ENCODE results near the gene KDM2A. TPM values are rescaled to one million over a fixed set of nuclear protein-coding genes. Genes with fewer than 3 reads are reported as not detected.
A peak's percentile ranks its signal among the peaks of the same experiment; 100 is the strongest.

KDM2A gene
- total and polyA plus RNA-seq, 2 of the 13 experiments (the other 11 are each of a cell fraction or from before 2014, with no cell fraction given): 31.3 to 31.4 TPM

GRCh38 chr11:67261946-67262681 lies 143.1 kb downstream of the KDM2A start (continued):
- TF ChIP-seq, protein P1, sequence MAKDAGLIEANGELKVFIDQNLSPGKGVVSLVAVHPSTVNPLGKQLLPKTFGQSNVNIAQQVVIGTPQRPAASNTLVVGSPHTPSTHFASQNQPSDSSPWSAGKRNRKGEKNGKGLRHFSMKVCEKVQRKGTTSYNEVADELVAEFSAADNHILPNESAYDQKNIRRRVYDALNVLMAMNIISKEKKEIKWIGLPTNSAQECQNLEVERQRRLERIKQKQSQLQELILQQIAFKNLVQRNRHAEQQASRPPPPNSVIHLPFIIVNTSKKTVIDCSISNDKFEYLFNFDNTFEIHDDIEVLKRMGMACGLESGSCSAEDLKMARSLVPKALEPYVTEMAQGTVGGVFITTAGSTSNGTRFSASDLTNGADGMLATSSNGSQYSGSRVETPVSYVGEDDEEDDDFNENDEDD (CRISPR knock-in tag; IDR thresholded peaks at IDR 0.05; ENCODE audit: borderline replicate concordance): peak; percentile 38; the same call in 1 of the 2 replicates
- TF ChIP-seq SCMH1 (CRISPR knock-in tag; IDR thresholded peaks at IDR 0.05; ENCODE audit: borderline replicate concordance): no peak

DNA sequence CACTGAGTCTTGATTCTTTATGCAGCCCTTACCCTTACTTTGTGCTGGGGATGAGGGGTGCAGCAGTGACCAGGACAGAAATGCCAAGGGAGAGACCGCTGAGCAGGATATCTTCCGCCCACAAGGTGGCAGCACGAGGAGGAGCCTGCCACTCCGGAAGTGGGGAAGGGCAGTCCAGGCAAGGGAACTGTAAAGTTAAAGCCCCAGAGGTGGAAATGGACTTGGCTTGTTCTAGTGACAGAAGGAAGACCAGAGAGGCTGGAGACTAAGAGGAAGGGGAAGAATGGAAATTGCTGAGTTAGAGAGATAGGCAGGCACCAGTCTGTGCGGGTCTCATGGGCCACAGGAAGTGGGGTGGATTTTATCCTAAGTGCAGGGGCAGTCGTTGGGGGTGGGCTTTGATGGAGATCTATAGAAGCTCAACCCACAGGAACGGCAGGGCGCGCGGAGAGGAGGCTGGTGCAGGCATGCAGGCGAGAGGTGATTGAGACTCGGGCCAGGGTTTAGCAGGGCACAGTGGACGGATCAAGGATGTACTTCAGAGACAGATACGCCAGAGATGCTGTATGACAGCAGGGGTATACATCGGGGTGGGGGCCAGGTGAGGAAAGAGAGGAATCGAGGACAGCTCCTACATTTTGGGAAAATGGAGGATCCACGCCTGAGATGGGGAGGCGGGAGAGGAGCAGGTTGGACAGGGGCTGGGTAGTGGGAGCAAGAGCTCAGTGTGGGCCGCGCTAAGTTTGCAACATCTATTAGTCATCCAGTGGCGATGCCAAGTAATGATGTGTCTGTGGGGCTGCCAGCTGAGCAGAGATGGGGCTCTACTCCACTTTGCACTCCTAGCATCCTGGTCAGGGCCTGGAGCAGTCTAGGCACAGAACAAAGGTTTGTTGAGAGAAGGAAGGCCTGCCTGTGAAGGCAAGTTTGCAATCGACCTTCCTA lies 143.9 kb downstream of the KDM2A start:
- Histone ChIP-seq H3K27ac (ENCODE audit: extremely low read length, insufficient read depth, low read length) (no peak overlapping the region), H3K4me1 (ENCODE audit: insufficient read depth, low read length) (peaks cover 73% of the 10 kb centered on the region), H3K79me2 (ENCODE audit: insufficient read depth, low read length) (peaks cover 11% of the 10 kb centered on the region), H3K4me3 (replicated peaks in 1 of 3; ENCODE audit: insufficient read depth in 1 of 3, low read depth in 2 of 3, low read length in 3 of 3) (peak overlapping the region in 1 of 3 experiments; percentile 49; a peak in 2 of 6 replicates), H2AFZ (ENCODE audit: low read length) (no peak overlapping the region), H3K9me3 (ENCODE audit: low read length) (no peaks in the 10 kb centered on the region), H4K20me1 (ENCODE audit: insufficient read depth, low read length) (no peaks in the 10 kb centered on the region; the same call in none of the 2 replicates), H3K9ac (ENCODE audit: insufficient read depth, low read depth, low read length) (no peak overlapping the region), H3K4me2 (ENCODE audit: low read depth, low read length) (peak overlapping the region; percentile 97), H3K27me3 (ENCODE audit: control insufficient read depth in 1 of 2, insufficient read depth in 2 of 2, low read length in 2 of 2) (no peaks in the 10 kb centered on the region), H3K36me3 (replicated peaks in 1 of 2; ENCODE audit: control insufficient read depth in 1 of 2, insufficient read depth in 2 of 2, low read length in 2 of 2) (peaks cover 0 to 5% of the 10 kb centered on the region in 2 experiments; a peak in 2 of 5 replicates)
- in situ Hi-C loops (cut with HindIII; ENCODE audit: extremely low pct_ligation_motif_present, low pct_unique_long_range_greater_than_20kb) (loop anchor here (5.0 kb wide), 2 partner anchors 54 to 119 kb away; no protein-coding TSS in a partner anchor), intact Hi-C loops (cut with micrococcal nuclease; ENCODE audit: unreplicated experiment) (loop anchor here (1.0 to 5.0 kb wide), 2 partner anchors 39 to 54 kb away; partner anchors contain the start of gene SSH3)
- 59% methylated on average over 19 of the region's 22 CpGs for WGBS (ENCODE audit: low lambda C conversion rate)
- DNase-seq (ENCODE audit: low spot score) (peak; percentile 68), FAIRE-seq (peak; percentile 90), ATAC-seq (peak; percentile 68)
- POLR2A ChIA-PET: interaction anchor here (0.7 to 3.0 kb wide), 5 partner anchors 23 to 92 kb away, joined by 3 to 24 read pairs (median 11); partner anchors contain the start of genes ANKRD13D and SSH3
- no TSS peak for BruUV-seq (replicated peaks)
- CTCF ChIA-PET (ENCODE audit: low intra/inter-chr PET ratio, low total read pairs): interaction anchor here (3.1 kb wide), 1 partner anchor 54 kb away, joined by 31 read pairs; no protein-coding TSS in a partner anchor
- TF ChIP-seq KAT8 (CRISPR knock-in tag; IDR thresholded peaks at IDR 0.05): peak; percentile 87
- TF ChIP-seq ZNF614 (CRISPR knock-in tag; IDR thresholded peaks at IDR 0.05; ENCODE audit: borderline replicate concordance): peak; percentile 45; the same call in 1 of the 2 replicates
- peak; percentile 54; the same call in 1 of the 2 replicates for TF ChIP-seq ZNF331 (CRISPR knock-in tag; IDR thresholded peaks at IDR 0.05)
- 0 out of 2 replicates have a peak, but pooled peaks have one; percentile 41 for TF ChIP-seq ZNF740 (CRISPR knock-in tag; IDR thresholded peaks at IDR 0.05)
- peak; percentile 60 for TF ChIP-seq STAG1 (CRISPR knock-in tag; IDR thresholded peaks at IDR 0.05)
- TF ChIP-seq, protein P2, sequence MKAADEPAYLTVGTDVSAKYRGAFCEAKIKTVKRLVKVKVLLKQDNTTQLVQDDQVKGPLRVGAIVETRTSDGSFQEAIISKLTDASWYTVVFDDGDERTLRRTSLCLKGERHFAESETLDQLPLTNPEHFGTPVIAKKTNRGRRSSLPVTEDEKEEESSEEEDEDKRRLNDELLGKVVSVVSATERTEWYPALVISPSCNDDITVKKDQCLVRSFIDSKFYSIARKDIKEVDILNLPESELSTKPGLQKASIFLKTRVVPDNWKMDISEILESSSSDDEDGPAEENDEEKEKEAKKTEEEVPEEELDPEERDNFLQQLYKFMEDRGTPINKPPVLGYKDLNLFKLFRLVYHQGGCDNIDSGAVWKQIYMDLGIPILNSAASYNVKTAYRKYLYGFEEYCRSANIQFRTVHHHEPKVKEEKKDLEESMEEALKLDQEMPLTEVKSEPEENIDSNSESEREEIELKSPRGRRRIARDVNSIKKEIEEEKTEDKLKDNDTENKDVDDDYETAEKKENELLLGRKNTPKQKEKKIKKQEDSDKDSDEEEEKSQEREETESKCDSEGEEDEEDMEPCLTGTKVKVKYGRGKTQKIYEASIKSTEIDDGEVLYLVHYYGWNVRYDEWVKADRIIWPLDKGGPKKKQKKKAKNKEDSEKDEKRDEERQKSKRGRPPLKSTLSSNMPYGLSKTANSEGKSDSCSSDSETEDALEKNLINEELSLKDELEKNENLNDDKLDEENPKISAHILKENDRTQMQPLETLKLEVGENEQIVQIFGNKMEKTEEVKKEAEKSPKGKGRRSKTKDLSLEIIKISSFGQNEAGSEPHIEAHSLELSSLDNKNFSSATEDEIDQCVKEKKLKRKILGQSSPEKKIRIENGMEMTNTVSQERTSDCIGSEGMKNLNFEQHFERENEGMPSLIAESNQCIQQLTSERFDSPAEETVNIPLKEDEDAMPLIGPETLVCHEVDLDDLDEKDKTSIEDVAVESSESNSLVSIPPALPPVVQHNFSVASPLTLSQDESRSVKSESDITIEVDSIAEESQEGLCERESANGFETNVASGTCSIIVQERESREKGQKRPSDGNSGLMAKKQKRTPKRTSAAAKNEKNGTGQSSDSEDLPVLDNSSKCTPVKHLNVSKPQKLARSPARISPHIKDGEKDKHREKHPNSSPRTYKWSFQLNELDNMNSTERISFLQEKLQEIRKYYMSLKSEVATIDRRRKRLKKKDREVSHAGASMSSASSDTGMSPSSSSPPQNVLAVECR (CRISPR knock-in tag; IDR thresholded peaks at IDR 0.05; ENCODE audit: borderline replicate concordance): peak; percentile 38; the same call in 1 of the 2 replicates
- no peak for TF ChIP-seq EED (CRISPR knock-in tag; IDR thresholded peaks at IDR 0.05)
- TF ChIP-seq, protein P3, sequence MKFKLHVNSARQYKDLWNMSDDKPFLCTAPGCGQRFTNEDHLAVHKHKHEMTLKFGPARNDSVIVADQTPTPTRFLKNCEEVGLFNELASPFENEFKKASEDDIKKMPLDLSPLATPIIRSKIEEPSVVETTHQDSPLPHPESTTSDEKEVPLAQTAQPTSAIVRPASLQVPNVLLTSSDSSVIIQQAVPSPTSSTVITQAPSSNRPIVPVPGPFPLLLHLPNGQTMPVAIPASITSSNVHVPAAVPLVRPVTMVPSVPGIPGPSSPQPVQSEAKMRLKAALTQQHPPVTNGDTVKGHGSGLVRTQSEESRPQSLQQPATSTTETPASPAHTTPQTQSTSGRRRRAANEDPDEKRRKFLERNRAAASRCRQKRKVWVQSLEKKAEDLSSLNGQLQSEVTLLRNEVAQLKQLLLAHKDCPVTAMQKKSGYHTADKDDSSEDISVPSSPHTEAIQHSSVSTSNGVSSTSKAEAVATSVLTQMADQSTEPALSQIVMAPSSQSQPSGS (CRISPR knock-in tag; IDR thresholded peaks at IDR 0.05): no peak
- peak; percentile 33; the same call in 1 of the 2 replicates for TF ChIP-seq PPARG (CRISPR knock-in tag; conservative IDR thresholded peaks at IDR 0.05)
- TF ChIP-seq CEBPG (CRISPR knock-in tag; IDR thresholded peaks at IDR 0.05): 0 out of 2 replicates have a peak, but pooled peaks have one; percentile 6
